ENCODE results near the gene CGNL1.

Gene CGNL1

DNA sequence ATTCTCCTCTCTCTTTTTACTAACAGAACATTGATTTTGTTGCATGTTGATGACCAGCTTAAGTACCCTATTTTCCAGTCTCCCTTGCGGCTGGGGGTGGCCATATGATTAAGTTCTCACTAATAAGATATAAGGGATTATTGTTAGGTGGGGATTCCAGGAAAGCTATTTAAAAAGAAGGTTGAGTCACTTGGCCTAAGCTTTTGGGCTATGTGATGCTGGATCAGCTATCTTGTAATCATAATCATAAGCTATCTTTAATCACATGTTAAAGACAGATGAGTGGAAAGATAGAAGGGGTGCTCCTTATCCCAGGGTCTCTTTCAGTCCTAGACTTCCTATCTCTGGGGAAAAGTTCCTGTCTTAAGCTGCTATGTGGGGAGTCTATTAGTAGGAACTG lies 59.9 kb downstream of the CGNL1 start:
- TF ChIP-seq, protein P1, sequence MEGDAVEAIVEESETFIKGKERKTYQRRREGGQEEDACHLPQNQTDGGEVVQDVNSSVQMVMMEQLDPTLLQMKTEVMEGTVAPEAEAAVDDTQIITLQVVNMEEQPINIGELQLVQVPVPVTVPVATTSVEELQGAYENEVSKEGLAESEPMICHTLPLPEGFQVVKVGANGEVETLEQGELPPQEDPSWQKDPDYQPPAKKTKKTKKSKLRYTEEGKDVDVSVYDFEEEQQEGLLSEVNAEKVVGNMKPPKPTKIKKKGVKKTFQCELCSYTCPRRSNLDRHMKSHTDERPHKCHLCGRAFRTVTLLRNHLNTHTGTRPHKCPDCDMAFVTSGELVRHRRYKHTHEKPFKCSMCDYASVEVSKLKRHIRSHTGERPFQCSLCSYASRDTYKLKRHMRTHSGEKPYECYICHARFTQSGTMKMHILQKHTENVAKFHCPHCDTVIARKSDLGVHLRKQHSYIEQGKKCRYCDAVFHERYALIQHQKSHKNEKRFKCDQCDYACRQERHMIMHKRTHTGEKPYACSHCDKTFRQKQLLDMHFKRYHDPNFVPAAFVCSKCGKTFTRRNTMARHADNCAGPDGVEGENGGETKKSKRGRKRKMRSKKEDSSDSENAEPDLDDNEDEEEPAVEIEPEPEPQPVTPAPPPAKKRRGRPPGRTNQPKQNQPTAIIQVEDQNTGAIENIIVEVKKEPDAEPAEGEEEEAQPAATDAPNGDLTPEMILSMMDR (IDR thresholded peaks at IDR 0.05; ENCODE audit: control insufficient read depth, extremely low read depth, insufficient read depth) = no peak
- H3K4me3 ChIP-seq (ENCODE audit: low read depth, low read length) = no peak overlapping the region
- no peak for DNase-seq (ENCODE audit: low read depth)

DNA sequence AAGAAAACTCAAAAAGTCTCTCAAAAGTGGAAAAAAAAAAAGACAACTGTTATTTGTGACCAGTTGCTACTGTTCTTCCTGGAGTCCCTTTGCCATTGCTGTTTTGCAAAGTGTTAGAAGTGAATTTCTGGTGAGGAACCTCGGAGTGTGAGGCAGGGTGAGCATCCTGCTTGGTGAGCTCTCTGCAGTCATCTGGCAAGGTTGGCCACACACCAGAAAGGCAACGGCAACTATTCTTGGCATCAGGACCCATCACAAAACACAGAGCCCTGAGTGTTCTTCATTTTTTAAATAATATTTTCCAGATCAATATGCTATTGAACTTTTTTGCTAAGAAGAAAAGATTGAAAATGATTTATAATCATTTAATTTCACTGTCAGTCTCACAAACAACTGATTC lies 60.7 kb downstream of the CGNL1 start:
- no peak overlapping the region for H3K4me3 ChIP-seq (ENCODE audit: low read depth, low read length)
- no peak for DNase-seq (ENCODE audit: low read depth)
- TF ChIP-seq, protein P1 (IDR thresholded peaks at IDR 0.05; ENCODE audit: control insufficient read depth, extremely low read depth, insufficient read depth) = no peak

DNA sequence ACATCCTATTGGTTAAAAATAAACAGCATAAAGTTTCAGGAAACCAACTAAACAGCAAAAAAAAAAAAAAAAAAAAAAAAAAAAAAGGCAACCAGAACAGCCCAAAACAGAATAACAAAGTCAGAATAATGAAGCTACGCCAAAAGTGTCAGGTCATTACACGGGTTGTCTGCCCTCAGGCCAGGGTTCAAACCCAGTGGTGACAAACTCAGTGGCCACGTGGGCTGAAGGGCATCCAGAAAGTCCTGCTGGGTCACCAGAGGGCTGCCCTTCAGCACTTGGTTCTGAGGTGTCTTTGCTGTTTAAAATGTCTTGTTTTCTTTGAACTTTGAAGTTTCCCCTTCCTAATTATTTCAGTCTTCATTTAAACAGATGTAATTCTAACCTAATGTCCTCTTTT lies 61.3 kb downstream of the CGNL1 start:
- no peak for DNase-seq (ENCODE audit: low read depth)
- TF ChIP-seq, protein P1 (IDR thresholded peaks at IDR 0.05; ENCODE audit: control insufficient read depth, extremely low read depth, insufficient read depth) = no peak
- no peak overlapping the region for H3K4me3 ChIP-seq (ENCODE audit: low read depth, low read length)

DNA sequence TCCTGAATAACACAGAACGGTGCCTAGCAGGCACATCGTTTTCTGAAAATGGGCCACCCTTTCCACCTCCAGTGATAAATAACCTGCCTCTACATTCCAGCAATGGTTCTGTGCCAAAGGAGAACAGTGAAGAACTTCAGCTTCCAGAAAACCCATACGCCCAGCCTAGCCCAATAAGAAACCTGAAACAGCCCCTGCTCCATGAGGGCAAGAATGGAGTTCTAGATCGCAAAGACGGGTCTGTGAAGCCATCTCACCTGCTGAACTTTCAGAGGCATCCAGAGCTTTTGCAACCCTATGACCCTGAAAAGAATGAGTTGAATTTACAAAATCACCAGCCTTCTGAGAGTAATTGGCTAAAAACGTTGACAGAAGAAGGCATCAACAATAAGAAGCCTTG lies 61.9 kb downstream of the CGNL1 start:
- TF ChIP-seq, protein P1 (IDR thresholded peaks at IDR 0.05; ENCODE audit: control insufficient read depth, extremely low read depth, insufficient read depth) = no peak
- no peak for DNase-seq (ENCODE audit: low read depth)
- no peak overlapping the region for H3K4me3 ChIP-seq (ENCODE audit: low read depth, low read length)

DNA sequence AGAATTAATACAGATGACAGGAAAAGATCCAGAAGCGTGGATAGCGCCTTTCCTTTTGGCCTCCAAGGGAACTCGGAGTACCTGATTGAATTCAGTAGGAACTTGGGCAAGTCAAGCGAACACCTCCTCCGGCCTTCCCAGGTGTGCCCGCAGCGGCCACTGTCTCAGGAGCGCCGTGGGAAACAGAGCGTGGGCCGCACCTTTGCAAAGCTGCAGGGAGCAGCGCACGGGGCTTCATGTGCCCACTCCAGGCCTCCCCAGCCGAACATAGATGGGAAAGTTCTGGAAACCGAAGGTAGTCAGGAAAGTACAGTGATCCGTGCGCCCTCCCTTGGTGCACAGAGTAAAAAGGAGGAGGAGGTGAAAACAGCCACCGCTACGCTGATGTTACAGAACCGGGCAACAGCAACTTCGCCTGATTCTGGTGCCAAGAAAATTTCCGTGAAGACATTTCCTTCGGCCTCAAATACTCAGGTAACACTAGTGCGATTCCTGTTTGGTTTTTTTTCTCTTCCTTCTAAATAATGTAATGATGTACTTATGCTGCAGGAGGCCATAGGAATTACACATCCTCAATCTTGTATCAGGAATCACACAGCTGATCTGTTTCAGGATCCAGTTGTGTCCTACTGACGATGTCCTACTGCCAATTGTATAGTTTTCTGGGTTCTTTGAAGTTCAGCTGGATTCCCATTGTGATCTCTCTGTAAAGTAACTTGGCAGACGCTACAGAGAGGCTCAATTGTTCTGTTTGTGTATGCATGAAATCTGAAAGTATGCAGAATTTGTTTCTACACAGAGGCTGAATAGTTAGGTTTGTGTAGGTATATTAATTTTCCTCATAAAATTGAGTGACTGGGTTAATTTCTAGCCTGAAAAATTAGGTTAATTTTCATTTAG lies 63.1 kb downstream of the CGNL1 start:
- DNase-seq (ENCODE audit: low read depth) = no peak
- no peak overlapping the region for H3K4me3 ChIP-seq (ENCODE audit: low read depth, low read length)
- TF ChIP-seq, protein P1 (IDR thresholded peaks at IDR 0.05; ENCODE audit: control insufficient read depth, extremely low read depth, insufficient read depth) = no peak

DNA sequence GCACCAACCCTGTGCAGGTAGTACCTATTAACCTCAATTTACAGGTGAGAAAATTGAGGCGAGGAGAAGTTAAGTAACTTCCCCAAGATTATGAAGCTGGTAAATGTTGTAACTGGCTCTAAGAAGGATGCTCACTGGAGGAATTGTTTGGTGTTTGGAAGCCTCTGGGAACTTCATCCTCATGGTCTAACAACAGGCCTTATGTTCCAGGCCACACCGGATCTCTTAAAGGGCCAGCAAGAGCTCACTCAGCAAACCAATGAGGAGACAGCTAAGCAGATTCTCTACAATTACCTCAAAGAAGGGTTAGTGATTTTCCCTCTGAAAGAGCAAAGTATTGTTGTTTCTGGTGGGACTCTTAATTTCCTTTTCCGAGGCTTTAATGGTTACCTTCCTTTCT lies 63.9 kb downstream of the CGNL1 start:
- H3K4me3 ChIP-seq (ENCODE audit: low read depth, low read length) = no peak overlapping the region
- DNase-seq (ENCODE audit: low read depth) = no peak
- TF ChIP-seq, protein P1 (IDR thresholded peaks at IDR 0.05; ENCODE audit: control insufficient read depth, extremely low read depth, insufficient read depth) = no peak

DNA sequence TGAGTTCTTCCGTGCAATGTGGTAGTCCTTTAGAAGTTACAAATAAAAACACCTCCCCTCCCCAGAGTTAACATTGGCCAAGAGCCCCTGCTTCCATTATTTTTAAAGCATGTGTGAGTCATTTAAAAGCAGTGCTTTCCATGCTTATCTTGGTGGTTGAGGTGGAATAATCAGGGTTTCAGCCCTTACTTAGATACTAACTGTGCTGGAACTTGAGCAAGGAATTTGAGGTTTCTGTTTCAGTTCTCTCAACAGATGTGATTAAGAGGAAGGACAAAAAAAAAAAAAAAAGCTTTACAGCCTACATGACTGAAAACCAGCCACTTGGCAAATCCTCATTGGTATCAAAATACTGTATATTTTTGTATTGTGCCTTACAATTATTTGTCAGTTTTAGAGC lies 64.5 kb downstream of the CGNL1 start:
- TF ChIP-seq, protein P1 (IDR thresholded peaks at IDR 0.05; ENCODE audit: control insufficient read depth, extremely low read depth, insufficient read depth) = no peak
- no peak for DNase-seq (ENCODE audit: low read depth)
- H3K4me3 ChIP-seq (ENCODE audit: low read depth, low read length) = no peak overlapping the region
